ENCODE results near the gene ATXN1.

ATXN1 gene

DNA sequence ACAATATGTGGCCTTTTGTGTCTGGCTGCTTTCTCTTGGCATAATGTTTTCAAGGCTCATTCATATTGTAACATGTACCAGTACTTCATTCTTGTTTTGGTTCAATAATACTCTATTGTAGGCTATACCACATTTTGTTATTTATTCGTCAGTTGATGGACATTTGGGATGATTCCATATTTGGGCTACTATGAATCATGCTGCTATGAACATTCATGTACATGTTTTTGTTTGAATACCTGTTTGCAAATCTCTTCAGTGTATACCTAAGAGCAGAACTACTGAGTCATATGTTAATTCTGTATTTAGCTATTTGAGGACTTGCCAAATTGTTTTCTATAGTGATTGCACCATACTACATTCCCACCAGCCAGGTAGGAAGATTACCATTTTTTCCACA, 263.0 kb downstream of the ATXN1 start:
- Histone ChIP-seq H3F3A (ENCODE audit: low read depth) (0 out of 2 replicates have a peak, but pooled peaks cover 6% of the 10 kb centered on the region), H3K9me2 (replicated peaks; ENCODE audit: low read depth, low read length) (no peaks in the 10 kb centered on the region), H3K9ac (ENCODE audit: low read depth, low read length, poor library complexity, severe bottlenecking) (no peak overlapping the region), H3K4me3 (ENCODE audit: low read length, poor library complexity, severe bottlenecking) (no peak overlapping the region), H3K4me1 (ENCODE audit: insufficient read depth, low read length, poor library complexity, severe bottlenecking) (peaks cover 40% of the 10 kb centered on the region), H4K20me1 (ENCODE audit: insufficient read depth, low read length, poor library complexity, severe bottlenecking) (no peaks in the 10 kb centered on the region), H3K4me2 (ENCODE audit: low read depth, low read length, poor library complexity, severe bottlenecking) (no peak overlapping the region), H3K36me3 (ENCODE audit: insufficient read depth, low read length) (no peaks in the 10 kb centered on the region), H3K27me3 (ENCODE audit: insufficient read depth, low read length, poor library complexity, severe bottlenecking) (no peaks in the 10 kb centered on the region), H3K9me3 (ENCODE audit: insufficient read depth, low read depth, low read length) (no peaks in the 10 kb centered on the region), H3K79me2 (ENCODE audit: insufficient read depth, low read length) (no peaks in the 10 kb centered on the region), H2AFZ (ENCODE audit: low read length) (no peak overlapping the region)
- TF ChIP-seq EZH2phosphoT487 (IDR thresholded peaks at IDR 0.05; ENCODE audit: borderline replicate concordance) (no peak), CTCF (conservative IDR thresholded peaks at IDR 0.05; ENCODE audit: low read length) (no peak)

- Histone ChIP-seq H3K36me3 (ENCODE audit: insufficient read depth, low read length) (no peaks in the 10 kb centered on the region), H3F3A (ENCODE audit: low read depth) (0 out of 2 replicates have a peak, but pooled peaks cover 6% of the 10 kb centered on the region), H4K20me1 (ENCODE audit: insufficient read depth, low read length, poor library complexity, severe bottlenecking) (no peaks in the 10 kb centered on the region), H3K9ac (ENCODE audit: low read depth, low read length, poor library complexity, severe bottlenecking) (no peak overlapping the region), H3K27me3 (ENCODE audit: insufficient read depth, low read length, poor library complexity, severe bottlenecking) (no peaks in the 10 kb centered on the region), H3K79me2 (ENCODE audit: insufficient read depth, low read length) (no peaks in the 10 kb centered on the region), H3K4me2 (ENCODE audit: low read depth, low read length, poor library complexity, severe bottlenecking) (no peak overlapping the region), H3K9me3 (ENCODE audit: insufficient read depth, low read depth, low read length) (no peaks in the 10 kb centered on the region), H3K9me2 (replicated peaks; ENCODE audit: low read depth, low read length) (no peaks in the 10 kb centered on the region), H3K4me1 (ENCODE audit: insufficient read depth, low read length, poor library complexity, severe bottlenecking) (peaks cover 29% of the 10 kb centered on the region), H3K4me3 (ENCODE audit: low read length, poor library complexity, severe bottlenecking) (no peak overlapping the region), H2AFZ (ENCODE audit: low read length) (no peak overlapping the region)
- TF ChIP-seq EZH2phosphoT487 (IDR thresholded peaks at IDR 0.05; ENCODE audit: borderline replicate concordance): no peak
- TF ChIP-seq CTCF (conservative IDR thresholded peaks at IDR 0.05; ENCODE audit: low read length): no peak
Observed at GRCh38 chr6:16496991-16497801, 264.1 kb downstream of the ATXN1 start.

GRCh38 chr6:16496210-16496609, 265.1 kb downstream of the ATXN1 start:
- no peaks in the 10 kb centered on the region for H3K79me2 ChIP-seq (ENCODE audit: insufficient read depth, low read length)
- peaks cover 24% of the 10 kb centered on the region for H3K4me1 ChIP-seq (ENCODE audit: insufficient read depth, low read length, poor library complexity, severe bottlenecking)
- no peak overlapping the region for H2AFZ ChIP-seq (ENCODE audit: low read length)
- no peak overlapping the region for H3K4me3 ChIP-seq (ENCODE audit: low read length, poor library complexity, severe bottlenecking)
- no peaks in the 10 kb centered on the region for H3K9me2 ChIP-seq (replicated peaks; ENCODE audit: low read depth, low read length)
- no peak overlapping the region for H3K9ac ChIP-seq (ENCODE audit: low read depth, low read length, poor library complexity, severe bottlenecking)
- H3F3A ChIP-seq (ENCODE audit: low read depth): 0 out of 2 replicates have a peak, but pooled peaks cover 6% of the 10 kb centered on the region
- H4K20me1 ChIP-seq (ENCODE audit: insufficient read depth, low read length, poor library complexity, severe bottlenecking): no peaks in the 10 kb centered on the region
- no peaks in the 10 kb centered on the region for H3K27me3 ChIP-seq (ENCODE audit: insufficient read depth, low read length, poor library complexity, severe bottlenecking)
- no peak overlapping the region for H3K4me2 ChIP-seq (ENCODE audit: low read depth, low read length, poor library complexity, severe bottlenecking)
- no peak for TF ChIP-seq CTCF (conservative IDR thresholded peaks at IDR 0.05; ENCODE audit: low read length)
- TF ChIP-seq EZH2phosphoT487 (IDR thresholded peaks at IDR 0.05; ENCODE audit: borderline replicate concordance): no peak
- H3K36me3 ChIP-seq (ENCODE audit: insufficient read depth, low read length): no peaks in the 10 kb centered on the region
- no peaks in the 10 kb centered on the region for H3K9me3 ChIP-seq (ENCODE audit: insufficient read depth, low read depth, low read length)

All from Loucy (cell line).